ENCODE results near the gene MIS12.

GRCh38 chr17:5506307-5506706 lies 19.9 kb downstream of the MIS12 start:
- TF ChIP-seq CTCF (IDR thresholded peaks at IDR 0.05) (no peak), POLR2A (IDR thresholded peaks at IDR 0.05) (no peak)
